HepG2 (cell line): ENCODE data around the gene RHOC. TPM values are rescaled to one million over a fixed set of nuclear protein-coding genes. Genes with fewer than 3 reads are reported as not detected.
A peak's percentile ranks its signal among the peaks of the same experiment; 100 is the strongest.

Experiments used
- ATAC-seq: fragments of 200-7000 bp; cut with Tn5 transposase; 3 replicates; pipeline ENCODE4 v1.9.1; 2020; ENCODE audit warnings: mild to moderate bottlenecking, moderate library complexity
- BruUV-seq: library from RNA; stranded (reverse); fragments of 400-500 nt; replicated peaks from 2 replicates; lab custom pipeline; 2021; lab: Mats Ljungman, UMichigan
- CTCF ChIA-PET: fragments of 300-600 bp; formaldehyde crosslinking; extraction: SDS; loops from one replicate; lab custom pipeline; 2021; ENCODE audit warnings: low total read pairs, inconsistent platforms, low intra/inter-chr PET ratio; lab: Yijun Ruan, JAX
- POLR2A ChIA-PET: fragments of 350-600 bp; sonication (Branson Sonifier 250); formaldehyde crosslinking; loops from one replicate; lab custom pipeline; 2020; ENCODE audit warnings: antibody characterized with exemption, inconsistent platforms; lab: Yijun Ruan, JAX
- DNase-seq: peaks from one replicate; pipeline ENCODE4 v3.0.0-alpha.2; 2015; ENCODE audit warnings: low spot score
- FAIRE-seq: peaks from 3 replicates; lab custom pipeline; 2011; peaks lifted over from hg19 to GRCh38; lab: Jason Lieb, UNC
- H2AFZ ChIP-seq: one replicate; pipeline ENCODE4 v1.6.1; 2011; ENCODE audit warnings: low read length, inconsistent platforms
- H3K27ac ChIP-seq: fragments of 300-600 bp; 3 replicates; pipeline ENCODE4 v1.8.0; 2011; ENCODE audit warnings: mixed run types, mild to moderate bottlenecking, mixed read lengths, low read length, inconsistent platforms; ENCODE audit not compliant: insufficient read depth; ENCODE audit errors: extremely low read length
- H3K27me3 ChIP-seq, 2 experiments: fragments of 200-600 bp in 1 of 2; 2 replicates in 1 of 2; 3 replicates in 1 of 2; pipeline versions ENCODE4 v1.6.0 to v1.8.0; 2011; ENCODE audit warnings: low read length in 2 of 2, mild to moderate bottlenecking in 2 of 2, moderate library complexity in 2 of 2, inconsistent platforms in 1 of 2; ENCODE audit not compliant: insufficient read depth in 2 of 2, control insufficient read depth in 1 of 2
- H3K36me3 ChIP-seq, 2 experiments: fragments of 200-600 bp in 1 of 2; replicated peaks in 1 of 2; 2 replicates in 1 of 2; 3 replicates in 1 of 2; pipeline versions ENCODE4 v1.5.1 to v1.8.0; 2011; ENCODE audit warnings: low read length in 2 of 2, inconsistent platforms in 1 of 2; ENCODE audit not compliant: insufficient read depth in 2 of 2, control insufficient read depth in 1 of 2
- H3K4me1 ChIP-seq: 2 replicates; pipeline ENCODE4 v1.5.1; 2012; ENCODE audit warnings: low read length, inconsistent platforms; ENCODE audit not compliant: insufficient read depth
- H3K4me2 ChIP-seq: 2 replicates; pipeline ENCODE4 v1.6.0; 2011; ENCODE audit warnings: low read depth, low read length, inconsistent platforms
- H3K4me3 ChIP-seq, 3 experiments: fragments of 200-600 bp in 1 of 3; sonication (generic), shearing (Covaris generic) in 1 of 3; replicated peaks in 1 of 3; 2 replicates each; pipeline ENCODE4 v1.5.1; 2011 to 2016; ENCODE audit warnings: low read length in 3 of 3, inconsistent platforms in 2 of 3, low read depth in 2 of 3, mild to moderate bottlenecking in 2 of 3, control low read depth in 1 of 3, mixed read lengths in 1 of 3; ENCODE audit not compliant: insufficient read depth in 1 of 3
- H3K79me2 ChIP-seq: one replicate; pipeline ENCODE4 v1.6.1; 2011; ENCODE audit warnings: low read length, inconsistent platforms; ENCODE audit not compliant: insufficient read depth
- H3K9ac ChIP-seq: 2 replicates; pipeline ENCODE4 v1.6.0; 2011; ENCODE audit warnings: mild to moderate bottlenecking, low read depth, low read length, inconsistent platforms; ENCODE audit not compliant: insufficient read depth
- H3K9me3 ChIP-seq: 2 replicates; pipeline ENCODE4 v1.5.1; 2012; ENCODE audit warnings: mild to moderate bottlenecking, low read length
- H4K20me1 ChIP-seq: 2 replicates; pipeline ENCODE4 v1.6.0; 2011; ENCODE audit warnings: inconsistent platforms, mild to moderate bottlenecking, low read length, moderate library complexity; ENCODE audit not compliant: insufficient read depth
- POLR2AphosphoS5 ChIP-seq: IDR thresholded peaks from 2 replicates; pipeline ENCODE4 v1.6.1; 2012; ENCODE audit warnings: low read depth, low read length
- RORA ChIP-seq: sonication (generic); formaldehyde crosslinking; IDR thresholded peaks from 2 replicates; pipeline ENCODE4 v1.5.0; 2020; ENCODE audit warnings: mild to moderate bottlenecking, missing genetic modification reagents, moderate library complexity
- ZNF281 ChIP-seq: sonication (generic); formaldehyde crosslinking; IDR thresholded peaks from 2 replicates; pipeline ENCODE4 v1.4.0; 2020; ENCODE audit warnings: missing genetic modification reagents, borderline replicate concordance
- WGBS: methylation state at CpG from one replicate; pipeline ENCODE4 v1.1.6; 2017; ENCODE audit warnings: low lambda C conversion rate; 5-methylcytosine and 5-hydroxymethylcytosine counted together
- in situ Hi-C: cut with HindIII; loops from 2 replicates; pipeline ENCODE4 v1.10.0; 2017; ENCODE audit warnings: low pct_unique_long_range_greater_than_20kb; ENCODE audit not compliant: extremely low pct_ligation_motif_present
- intact Hi-C: fragments of 100-400 bp; cut with micrococcal nuclease; formaldehyde crosslinking; loops from one replicate; pipeline ENCODE4 v1.10.0; 2022; ENCODE audit not compliant: unreplicated experiment
- polyA plus RNA-seq, 8 experiments: library from polyadenylated mRNA; depleted of rRNA in 3 of 8; stranded (reverse) in 7 of 8; unstranded in 1 of 8; fragments of >200 nt; fragmentation: Illumina TruSeq in 4 of 8; extraction: Trizol in 4 of 8; gene quantifications; 2 replicates each; pipeline versions ENCODE4 v1.2.1 to v1.2.3, GENCODE V29; 2011 to 2016; ENCODE audit warnings: low read depth in 4 of 8, missing spikeins in 1 of 8, mixed read lengths in 1 of 8; ENCODE audit not compliant: insufficient read depth in 1 of 8
- total RNA-seq, 5 experiments: library from RNA; depleted of rRNA; stranded (reverse); fragments of >200 nt; fragmentation: Illumina TruSeq; extraction: Trizol; gene quantifications; 2 replicates each; pipeline ENCODE4 v1.2.3, GENCODE V29; 2016; ENCODE audit warnings: low read depth in 1 of 5

RHOC gene
- total and polyA plus RNA-seq, 2 of the 13 experiments (the other 11 are each of a cell fraction or from before 2014, with no cell fraction given): 64.3 to 182 TPM

GRCh38 chr1:112702067-112702395 is 4.9 kb downstream of the RHOC start:
- DNase-seq (no peak), FAIRE-seq (no peak), ATAC-seq (no peak)
- Histone ChIP-seq H3K27me3 (peaks cover 0 to 3% of the 10 kb centered on the region in 2 experiments; a peak in 1 of 5 replicates), H4K20me1 (no peaks in the 10 kb centered on the region), H3K4me3 (no peak overlapping the region), H3K9me3 (no peaks in the 10 kb centered on the region), H3K36me3 (peaks cover 6 to 36% of the 10 kb centered on the region in 2 experiments; a peak in 4 of 5 replicates), H2AFZ (no peak overlapping the region), H3K27ac (no peak overlapping the region), H3K9ac (no peak overlapping the region), H3K79me2 (peaks cover 22% of the 10 kb centered on the region), H3K4me1 (peaks cover 82% of the 10 kb centered on the region), H3K4me2 (no peak overlapping the region)
- no TSS peak for BruUV-seq
- no peak for TF ChIP-seq ZNF281 (CRISPR knock-in tag)
- TF ChIP-seq POLR2AphosphoS5: 0 out of 2 replicates have a peak, but pooled peaks have one; percentile 36
- TF ChIP-seq RORA (CRISPR knock-in tag): no peak
- in situ Hi-C loops: loop anchor here (10.0 to 25.0 kb wide), 2 partner anchors 197 to 335 kb away; partner anchors contain the start of gene WNT2B
- 97% methylated on average over 3 of the region's 3 CpGs for WGBS
- CTCF ChIA-PET: no interaction called here
- POLR2A ChIA-PET: interaction anchor here (0.7 to 9.2 kb wide), 2 partner anchors 18 to 28 kb away, joined by 4 to 251 read pairs; partner anchors contain the start of gene MOV10
- intact Hi-C loops: no loop called here
